A549 (cell line): ENCODE measurements around the gene PRR13. TPM values are rescaled to one million over a fixed set of nuclear protein-coding genes. Genes with fewer than 3 reads are reported as not detected.

Experiments
- ATAC-seq, 2 experiments: fragments of 200-7000 bp in 1 of 2; fragments of >200 bp in 1 of 2; cut with Nextera tagmentation in 1 of 2; cut with Tn5 transposase in 1 of 2; 3 replicates each; pipeline versions ENCODE4 v1.8.0 to v1.9.1; 2018 to 2020; ENCODE audit warnings: mild to moderate bottlenecking in 1 of 2, moderate library complexity in 1 of 2
- CTCF ChIA-PET: fragments of 300-600 bp; sonication (Branson Sonifier 250); formaldehyde crosslinking; extraction: SDS; loops from one replicate; lab custom pipeline; 2021; ENCODE audit warnings: antibody characterized with exemption, inconsistent platforms; lab: Yijun Ruan, JAX
- POLR2A ChIA-PET: fragments of 350-600 bp; formaldehyde crosslinking; extraction: SDS; loops from one replicate; lab custom pipeline; 2021; ENCODE audit warnings: antibody characterized with exemption, inconsistent platforms; lab: Yijun Ruan, JAX
- DNase-seq, 2 experiments: peaks; one replicate each; pipeline versions ENCODE4 v3.0.0 to v3.0.0-alpha.2; 2011 to 2016; ENCODE audit warnings: low read depth in 1 of 2, low spot score in 1 of 2
- FAIRE-seq: peaks from 2 replicates; lab custom pipeline; 2011; peaks lifted over from hg19 to GRCh38; lab: Jason Lieb, UNC
- H3K27ac ChIP-seq, 2 experiments: fragments of >200 bp; sonication (Bioruptor Twin); formaldehyde crosslinking; 3 replicates each; pipeline ENCODE4 v1.5.1; 2016 to 2017
- H3K4me1 ChIP-seq: fragments of >200 bp; sonication (Bioruptor Twin); formaldehyde crosslinking; 3 replicates; pipeline ENCODE4 v1.6.1; 2016
- H3K4me2 ChIP-seq: fragments of >200 bp; sonication (Bioruptor Twin); formaldehyde crosslinking; 3 replicates; pipeline ENCODE4 v1.6.1; 2016
- H3K4me3 ChIP-seq: fragments of >200 bp; sonication (Bioruptor Twin); formaldehyde crosslinking; 3 replicates; pipeline ENCODE4 v1.5.1; 2016
- H3K9me3 ChIP-seq: fragments of >200 bp; sonication (Bioruptor Twin); formaldehyde crosslinking; 3 replicates; pipeline ENCODE4 v1.6.1; 2016
- KDM5A ChIP-seq: fragments of 200-600 bp; sonication (generic); IDR thresholded peaks from 2 replicates; pipeline ENCODE4 v1.6.1; 2016; ENCODE audit warnings: antibody characterized with exemption, mild to moderate bottlenecking
- POLR2A ChIP-seq: IDR thresholded peaks from 2 replicates; pipeline ENCODE4 v1.6.1; 2012; ENCODE audit warnings: mild to moderate bottlenecking, low read length
- WGBS: methylation state at CpG from one replicate; pipeline ENCODE4 v1.1.6; 2017; ENCODE audit errors: missing lambda C conversion rate; 5-methylcytosine and 5-hydroxymethylcytosine counted together
- polyA plus RNA-seq, 4 experiments: library from polyadenylated mRNA; depleted of rRNA in 3 of 4; stranded (reverse); fragments of >200 nt; fragmentation: RNase III in 1 of 4; extraction: RNeasy Plus Mini Kit Qiagen cat#74134 plus additional on column Dnase treatment in 1 of 4; gene quantifications; 2 replicates in 3 of 4; 3 replicates in 1 of 4; pipeline ENCODE4 v1.2.3, GENCODE V29; 2011 to 2017

PRR13 gene
- polyA plus RNA-seq, 2 of the 4 experiments (the other 2 are of a cell fraction) = 203 to 221 TPM

GRCh38 chr12:53493610-53494391 lies 52.3 kb downstream of the PRR13 start:
- 50% methylated on average over 11 of the region's 11 CpGs for whole genome bisulfite sequencing
- CTCF ChIA-PET = interaction anchor here (0.7 to 8.4 kb wide), 11 partner anchors 10 to 455 kb away, joined by 3 to 53 read pairs (median 4); partner anchors contain the start of gene NPFF
- H3K4me3 ChIP-seq = peak overlapping the region; percentile 60
- H3K27ac ChIP-seq = peak overlapping the region; percentile 89 to 91
- H3K4me2 ChIP-seq = peak overlapping the region; percentile 89
- ATAC-seq = peak in 1 of 2 experiments; percentile 4; a peak in 1 of 6 replicates
- POLR2A ChIA-PET = interaction anchor here (0.6 to 3.4 kb wide), 3 partner anchors 11 to 168 kb away, joined by 3 to 21 read pairs (median 3); no protein-coding TSS in a partner anchor
- FAIRE-seq = no peak
- peaks cover 55% of the 10 kb centered on the region for H3K4me1 ChIP-seq
- no peak for TF ChIP-seq KDM5A
- peak; percentile 24; the same call in 1 of the 2 replicates for TF ChIP-seq POLR2A
- TF ChIP-seq, all 56 proteins: peak for 1
- H3K9me3 ChIP-seq = no peaks in the 10 kb centered on the region
- DNase-seq = no peak

Other genes starting within 250 kb of the PRR13 start
- gene ITGB7, start 234.5 kb upstream of the PRR13 start, polyA plus RNA-seq (2011; rRNA removed) = 0.56 and 0.71 TPM in 2 replicates
- 0.54 to 0.66 TPM (median 0.64 TPM) in 3 replicates for gene ITGB7, start 234.5 kb upstream of the PRR13 start, polyA plus RNA-seq (2017; fragmentation: RNase III; extraction: RNeasy Plus Mini Kit Qiagen cat#74134 plus additional on column Dnase treatment)
- 15.6 and 19.0 TPM in 2 replicates for gene RARG, start 209.5 kb upstream of the PRR13 start, polyA plus RNA-seq (2011; rRNA removed)
- gene RARG, start 209.5 kb upstream of the PRR13 start, polyA plus RNA-seq (2017; fragmentation: RNase III; extraction: RNeasy Plus Mini Kit Qiagen cat#74134 plus additional on column Dnase treatment) = 16.4 to 17.7 TPM (median 17.2 TPM) in 3 replicates
- 10.0 and 11.8 TPM in 2 replicates for gene ESPL1, start 173.4 kb upstream of the PRR13 start, polyA plus RNA-seq (2011; rRNA removed)
- gene ESPL1, start 173.4 kb upstream of the PRR13 start, polyA plus RNA-seq (2017; fragmentation: RNase III; extraction: RNeasy Plus Mini Kit Qiagen cat#74134 plus additional on column Dnase treatment) = 15.2 to 16.5 TPM (median 15.5 TPM) in 3 replicates
- 729 and 848 TPM in 2 replicates for gene PFDN5, start 146.2 kb upstream of the PRR13 start, polyA plus RNA-seq (2011; rRNA removed)
- 685 to 736 TPM (median 704 TPM) in 3 replicates for gene PFDN5, start 146.2 kb upstream of the PRR13 start, polyA plus RNA-seq (2017; fragmentation: RNase III; extraction: RNeasy Plus Mini Kit Qiagen cat#74134 plus additional on column Dnase treatment)
- 75.2 and 80.9 TPM in 2 replicates for gene MYG1, start 142.0 kb upstream of the PRR13 start, polyA plus RNA-seq (2011; rRNA removed)
- 55.9 to 60.9 TPM (median 58.9 TPM) in 3 replicates for gene MYG1, start 142.0 kb upstream of the PRR13 start, polyA plus RNA-seq (2017; fragmentation: RNase III; extraction: RNeasy Plus Mini Kit Qiagen cat#74134 plus additional on column Dnase treatment)
- gene AAAS, start 120.1 kb upstream of the PRR13 start, polyA plus RNA-seq (2011; rRNA removed) = 82.6 and 104 TPM in 2 replicates
- gene AAAS, start 120.1 kb upstream of the PRR13 start, polyA plus RNA-seq (2017; fragmentation: RNase III; extraction: RNeasy Plus Mini Kit Qiagen cat#74134 plus additional on column Dnase treatment) = 61.5 to 64.9 TPM (median 64.1 TPM) in 3 replicates
- 0.05 TPM in 1 of 2 replicates, not detected in the other for gene SP7, start 105.4 kb upstream of the PRR13 start, polyA plus RNA-seq (2011; rRNA removed)
- gene SP7, start 105.4 kb upstream of the PRR13 start, polyA plus RNA-seq (2017; fragmentation: RNase III; extraction: RNeasy Plus Mini Kit Qiagen cat#74134 plus additional on column Dnase treatment) = 0.03 to 0.06 TPM in 2 of 3 replicates, not detected in the other
- gene SP1, start 61.6 kb upstream of the PRR13 start, polyA plus RNA-seq (2011; rRNA removed) = 53.2 and 56.6 TPM in 2 replicates
- gene SP1, start 61.6 kb upstream of the PRR13 start, polyA plus RNA-seq (2017; fragmentation: RNase III; extraction: RNeasy Plus Mini Kit Qiagen cat#74134 plus additional on column Dnase treatment) = 24.0 to 24.5 TPM (median 24.2 TPM) in 3 replicates
- 0.12 and 0.16 TPM in 2 replicates for gene AMHR2, start 17.9 kb upstream of the PRR13 start, polyA plus RNA-seq (2011; rRNA removed)
- gene AMHR2, start 17.9 kb upstream of the PRR13 start, polyA plus RNA-seq (2017; fragmentation: RNase III; extraction: RNeasy Plus Mini Kit Qiagen cat#74134 plus additional on column Dnase treatment) = 0.13 to 0.22 TPM (median 0.18 TPM) in 3 replicates
- 367 and 604 TPM in 2 replicates for gene PCBP2, start 10.4 kb downstream of the PRR13 start, polyA plus RNA-seq (2011; rRNA removed)
- 546 to 553 TPM (median 551 TPM) in 3 replicates for gene PCBP2, start 10.4 kb downstream of the PRR13 start, polyA plus RNA-seq (2017; fragmentation: RNase III; extraction: RNeasy Plus Mini Kit Qiagen cat#74134 plus additional on column Dnase treatment)
- 21.9 and 30.6 TPM in 2 replicates for gene MAP3K12, start 57.7 kb downstream of the PRR13 start, polyA plus RNA-seq (2011; rRNA removed)
- gene MAP3K12, start 57.7 kb downstream of the PRR13 start, polyA plus RNA-seq (2017; fragmentation: RNase III; extraction: RNeasy Plus Mini Kit Qiagen cat#74134 plus additional on column Dnase treatment) = 14.0 to 18.7 TPM (median 16.1 TPM) in 3 replicates
- gene TARBP2, start 59.5 kb downstream of the PRR13 start, polyA plus RNA-seq (2011; rRNA removed) = 41.5 and 51.2 TPM in 2 replicates
- 43.7 to 50.4 TPM (median 49.9 TPM) in 3 replicates for gene TARBP2, start 59.5 kb downstream of the PRR13 start, polyA plus RNA-seq (2017; fragmentation: RNase III; extraction: RNeasy Plus Mini Kit Qiagen cat#74134 plus additional on column Dnase treatment)
- 0.17 TPM in 1 of 2 replicates, not detected in the other for gene NPFF, start 65.8 kb downstream of the PRR13 start, polyA plus RNA-seq (2011; rRNA removed)
- gene NPFF, start 65.8 kb downstream of the PRR13 start, polyA plus RNA-seq (2017; fragmentation: RNase III; extraction: RNeasy Plus Mini Kit Qiagen cat#74134 plus additional on column Dnase treatment) = not detected in 3 replicates
- gene ATF7, start 184.6 kb downstream of the PRR13 start, polyA plus RNA-seq (2011; rRNA removed) = 38.7 and 38.9 TPM in 2 replicates
- gene ATF7, start 184.6 kb downstream of the PRR13 start, polyA plus RNA-seq (2017; fragmentation: RNase III; extraction: RNeasy Plus Mini Kit Qiagen cat#74134 plus additional on column Dnase treatment) = 22.9 to 23.3 TPM (median 23.0 TPM) in 3 replicates
- 402 and 678 TPM in 2 replicates for gene ATP5MC2, start 234.3 kb downstream of the PRR13 start, polyA plus RNA-seq (2011; rRNA removed)
- gene ATP5MC2, start 234.3 kb downstream of the PRR13 start, polyA plus RNA-seq (2017; fragmentation: RNase III; extraction: RNeasy Plus Mini Kit Qiagen cat#74134 plus additional on column Dnase treatment) = 540 to 553 TPM (median 542 TPM) in 3 replicates